GM10266 (cell line): Measurements from ENCODE around the gene GOT1.

Experiments
- DNase-seq: peaks from one replicate; pipeline ENCODE4 v3.0.0; 2012; ENCODE audit errors: extremely low spot score
- TF ChIP-seq, protein P1 (sequence below): IDR thresholded peaks from 2 replicates; pipeline ENCODE4 v1.5.1; 2012; ENCODE audit warnings: mild to moderate bottlenecking, low read depth; ENCODE audit not compliant: control insufficient read depth, insufficient read depth; ENCODE audit errors: missing control alignments

Gene GOT1

GRCh38 chr10:99430451-99431189, at the start of gene GOT1:
TSS of gene GOT1 (minus strand) at chr10:99430624. CDS start at chr10:99430565, 59 bp downstream.
- DNase-seq = peak; percentile 93
- TF ChIP-seq, protein P1, sequence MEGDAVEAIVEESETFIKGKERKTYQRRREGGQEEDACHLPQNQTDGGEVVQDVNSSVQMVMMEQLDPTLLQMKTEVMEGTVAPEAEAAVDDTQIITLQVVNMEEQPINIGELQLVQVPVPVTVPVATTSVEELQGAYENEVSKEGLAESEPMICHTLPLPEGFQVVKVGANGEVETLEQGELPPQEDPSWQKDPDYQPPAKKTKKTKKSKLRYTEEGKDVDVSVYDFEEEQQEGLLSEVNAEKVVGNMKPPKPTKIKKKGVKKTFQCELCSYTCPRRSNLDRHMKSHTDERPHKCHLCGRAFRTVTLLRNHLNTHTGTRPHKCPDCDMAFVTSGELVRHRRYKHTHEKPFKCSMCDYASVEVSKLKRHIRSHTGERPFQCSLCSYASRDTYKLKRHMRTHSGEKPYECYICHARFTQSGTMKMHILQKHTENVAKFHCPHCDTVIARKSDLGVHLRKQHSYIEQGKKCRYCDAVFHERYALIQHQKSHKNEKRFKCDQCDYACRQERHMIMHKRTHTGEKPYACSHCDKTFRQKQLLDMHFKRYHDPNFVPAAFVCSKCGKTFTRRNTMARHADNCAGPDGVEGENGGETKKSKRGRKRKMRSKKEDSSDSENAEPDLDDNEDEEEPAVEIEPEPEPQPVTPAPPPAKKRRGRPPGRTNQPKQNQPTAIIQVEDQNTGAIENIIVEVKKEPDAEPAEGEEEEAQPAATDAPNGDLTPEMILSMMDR = no peak

- TF ChIP-seq, protein P1 = no peak
- no peak for DNase-seq
Measured at GRCh38 chr10:99470327-99470726, 39.9 kb upstream of the GOT1 start.

DNA sequence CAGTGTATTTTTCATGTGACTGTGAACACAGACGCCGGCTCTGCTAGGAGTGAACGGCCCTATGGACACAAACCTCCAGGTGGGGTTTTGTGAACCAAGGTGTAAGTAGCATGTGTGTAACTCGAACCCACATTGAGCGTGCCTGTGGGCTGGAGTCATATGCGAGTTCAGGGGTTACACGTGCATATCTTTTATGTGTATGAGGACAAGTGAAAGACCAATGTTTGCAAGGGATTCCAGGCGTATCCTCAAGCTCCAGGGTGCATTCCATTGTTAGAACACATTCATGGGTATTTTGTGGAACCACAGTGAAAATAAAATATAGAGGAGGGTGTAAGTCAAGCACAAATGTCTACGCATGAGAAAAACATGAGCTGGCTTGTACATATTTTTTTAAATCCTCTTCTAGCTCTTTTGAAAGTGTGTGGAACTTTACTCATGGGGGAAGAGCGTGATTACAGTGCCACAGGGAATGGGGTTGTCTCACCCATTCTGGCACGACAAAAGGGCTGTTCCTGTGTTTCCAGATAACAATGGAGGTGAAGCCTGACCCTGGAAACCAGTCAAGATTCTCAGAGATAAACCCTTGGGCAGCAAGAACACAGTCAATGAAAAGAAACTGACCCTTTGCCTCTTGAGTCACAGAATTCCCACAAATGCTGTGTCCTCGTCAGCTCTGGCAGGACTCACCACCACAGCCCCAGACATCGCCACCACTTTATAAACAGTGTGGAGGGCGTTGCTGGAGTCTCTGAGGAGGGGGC, 37.0 kb upstream of the GOT1 start:
- no peak for DNase-seq
- TF ChIP-seq, protein P1 = no peak

DNA sequence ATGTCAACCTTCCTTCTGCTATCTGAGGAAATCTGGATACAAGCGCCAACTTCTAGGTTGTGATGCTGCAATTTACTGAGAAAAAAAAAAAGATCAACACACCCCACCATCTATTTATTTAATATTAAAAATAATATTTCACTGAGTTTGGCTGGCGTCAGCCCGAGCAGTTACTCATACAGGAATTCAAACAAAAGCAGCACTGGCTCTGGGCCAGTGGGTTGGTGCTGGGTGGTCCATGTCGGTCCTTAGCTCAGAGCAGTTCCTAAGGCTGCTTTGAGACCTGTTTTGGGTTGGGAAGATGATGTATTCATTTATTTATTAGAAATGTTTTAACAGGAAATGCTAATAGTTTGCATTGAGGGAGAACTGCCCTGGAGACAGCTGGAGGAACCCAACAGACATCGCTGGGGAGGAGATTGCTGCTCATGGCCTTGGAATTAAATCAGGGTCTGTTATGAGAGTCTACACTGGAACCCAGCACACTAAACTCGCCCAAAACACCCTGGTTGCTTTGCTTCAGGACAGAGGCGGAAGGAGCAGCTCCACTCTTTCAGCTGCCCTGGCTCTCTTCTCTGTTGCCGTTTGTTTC, 36.3 kb upstream of the GOT1 start:
- TF ChIP-seq, protein P1 = no peak

DNA sequence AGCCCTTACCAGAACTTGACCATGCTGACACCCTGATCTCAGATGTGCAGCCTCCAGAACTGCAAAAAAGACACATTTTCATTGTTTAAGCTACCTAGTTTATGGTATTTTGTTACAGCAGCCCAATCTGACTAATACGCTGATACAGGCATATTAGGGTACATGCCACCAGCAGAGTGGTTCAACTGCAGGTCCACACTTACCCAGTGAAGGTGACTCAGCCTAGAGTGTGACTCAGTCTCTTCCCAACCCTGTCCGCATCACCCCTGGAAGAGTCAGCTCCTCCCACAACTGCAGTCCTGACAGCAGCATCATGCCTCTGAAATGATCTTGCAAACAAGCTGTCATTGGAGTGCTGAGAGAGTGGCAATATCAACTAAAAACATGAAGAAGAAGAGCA, 30.8 kb upstream of the GOT1 start:
- DNase-seq = no peak
- TF ChIP-seq, protein P1 = no peak

More for the DNA sequence above, 36.3 kb upstream of the GOT1 start:
- no peak for DNase-seq

DNA sequence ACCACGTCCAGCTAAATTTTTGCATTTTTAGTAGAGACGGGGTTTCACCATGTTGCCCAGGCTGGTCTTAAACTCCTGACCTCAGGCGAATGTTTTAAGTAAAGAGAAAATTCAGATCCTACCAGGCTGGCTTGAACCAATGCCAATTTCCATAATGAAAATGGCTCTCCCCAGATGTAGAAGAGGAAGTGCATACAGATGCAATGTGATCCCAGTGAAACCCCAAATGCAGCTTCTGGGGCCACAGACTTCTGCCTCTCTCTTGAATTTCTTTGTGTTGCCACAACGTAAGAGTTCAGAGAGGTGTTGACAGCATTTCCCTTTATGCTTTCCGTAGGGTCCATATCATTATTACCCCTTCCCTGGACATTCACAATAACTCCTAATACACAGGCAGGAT, 29.6 kb upstream of the GOT1 start:
- TF ChIP-seq, protein P1 = no peak
- no peak for DNase-seq

GRCh38 chr10:99459217-99459616, 28.8 kb upstream of the GOT1 start:
- TF ChIP-seq, protein P1 = no peak
- no peak for DNase-seq
